K562 (cell line): ENCODE data around the gene SLC25A51. TPM values are rescaled to one million over a fixed set of nuclear protein-coding genes. Genes with fewer than 3 reads are reported as not detected.

Experiments
- ATAC-seq: fragments of 200-7000 bp; cut with Tn5 transposase; 3 replicates; pipeline ENCODE4 v1.9.1; 2020; ENCODE audit warnings: moderate library complexity
- BruUV-seq: library from RNA; stranded (reverse); fragments of 400-500 nt; replicated peaks from 2 replicates; lab custom pipeline; 2021; lab: Mats Ljungman, UMichigan
- CTCF ChIA-PET: fragments of 300-600 bp; formaldehyde crosslinking; extraction: SDS; loops from one replicate; lab custom pipeline; 2021; ENCODE audit warnings: low intra/inter-chr PET ratio; lab: Yijun Ruan, JAX
- POLR2A ChIA-PET: fragments of 300-600, 350-650 bp; sonication (Branson Sonifier 250); formaldehyde crosslinking; extraction: SDS; loops from one replicate; lab custom pipeline; 2021; ENCODE audit warnings: antibody characterized with exemption, inconsistent platforms; lab: Yijun Ruan, JAX
- DNase-seq, 4 experiments: peaks; one replicate each; pipeline versions ENCODE4 v3.0.0 to v3.0.0-alpha.2; 2011 to 2018; ENCODE audit warnings: low spot score in 3 of 4, mixed read lengths in 3 of 4; ENCODE audit errors: extremely low read depth in 1 of 4
- FAIRE-seq: peaks from 2 replicates; lab custom pipeline; 2011; peaks lifted over from hg19 to GRCh38; lab: Jason Lieb, UNC
- H2AFZ ChIP-seq: 2 replicates; pipeline ENCODE4 v1.6.0; 2011; ENCODE audit warnings: low read depth, low read length, control low read depth, inconsistent platforms
- H3K27ac ChIP-seq: fragments of 200-600 bp; 3 replicates; pipeline ENCODE4 v1.8.0; 2011; ENCODE audit warnings: low read depth, mild to moderate bottlenecking, control low read depth, inconsistent platforms, low read length, moderate library complexity, mixed read lengths; ENCODE audit errors: extremely low read depth
- H3K27me3 ChIP-seq, 2 experiments: fragments of 300-600 bp in 1 of 2; 2 replicates in 1 of 2; 3 replicates in 1 of 2; pipeline versions ENCODE4 v1.6.0 to v1.8.0; 2011; ENCODE audit warnings: inconsistent platforms in 2 of 2, low read length in 2 of 2, mild to moderate bottlenecking in 1 of 2, mixed read lengths in 1 of 2, moderate library complexity in 1 of 2; ENCODE audit not compliant: control insufficient read depth in 2 of 2, insufficient read depth in 2 of 2
- H3K36me3 ChIP-seq: fragments of 300-600 bp; 3 replicates; pipeline ENCODE4 v1.8.0; 2011; ENCODE audit warnings: mild to moderate bottlenecking, low read length, inconsistent platforms; ENCODE audit not compliant: control insufficient read depth, insufficient read depth
- H3K4me1 ChIP-seq, 2 experiments: fragments of 200-600 bp in 1 of 2; replicated peaks in 1 of 2; 2 replicates in 1 of 2; 3 replicates in 1 of 2; pipeline versions ENCODE4 v1.5.1 to v1.8.0; 2011; ENCODE audit warnings: inconsistent platforms in 2 of 2, low read length in 2 of 2, mild to moderate bottlenecking in 1 of 2, mixed read lengths in 1 of 2, moderate library complexity in 1 of 2; ENCODE audit not compliant: control insufficient read depth in 2 of 2, insufficient read depth in 2 of 2
- H3K4me2 ChIP-seq: 2 replicates; pipeline ENCODE4 v1.6.1; 2011; ENCODE audit warnings: low read length, control low read depth, inconsistent platforms, mixed read lengths; ENCODE audit not compliant: insufficient read depth
- H3K4me3 ChIP-seq: fragments of 200-600 bp; sonication (generic), shearing (Covaris generic); 2 replicates; pipeline ENCODE4 v1.5.1; 2016; ENCODE audit warnings: control low read depth, inconsistent platforms
- H3K79me2 ChIP-seq: fragments of 200-600 bp; 3 replicates; pipeline ENCODE4 v1.8.0; 2011; ENCODE audit warnings: low read length, inconsistent platforms; ENCODE audit not compliant: control insufficient read depth, insufficient read depth
- H3K9ac ChIP-seq, 2 experiments: 2 replicates each; pipeline versions ENCODE4 v1.6.0 to v1.6.1; 2011; ENCODE audit warnings: low read depth in 2 of 2, low read length in 2 of 2, control low read depth in 1 of 2, inconsistent platforms in 1 of 2, mild to moderate bottlenecking in 1 of 2, mixed read lengths in 1 of 2; ENCODE audit not compliant: insufficient read depth in 1 of 2
- H3K9me1 ChIP-seq: one replicate; pipeline ENCODE4 v1.6.0; 2011; ENCODE audit warnings: inconsistent platforms, mild to moderate bottlenecking, low read length, moderate library complexity; ENCODE audit not compliant: control insufficient read depth, insufficient read depth
- H3K9me3 ChIP-seq: replicated peaks from 2 replicates; pipeline ENCODE4 v1.5.1; 2011; ENCODE audit warnings: low read depth, low read length, inconsistent platforms; ENCODE audit not compliant: control insufficient read depth, insufficient read depth
- H4K20me1 ChIP-seq: replicated peaks from 2 replicates; pipeline ENCODE4 v1.6.1; 2011; ENCODE audit warnings: low read length, inconsistent platforms, mixed read lengths; ENCODE audit not compliant: control insufficient read depth, insufficient read depth
- ATF3 ChIP-seq, 2 experiments: fragments of 450-650 bp in 1 of 2; sonication (generic) in 1 of 2; formaldehyde crosslinking in 1 of 2; IDR thresholded peaks in 1 of 2; conservative IDR thresholded peaks in 1 of 2; 2 replicates each; pipeline versions ENCODE4 v1.6.1 to v1.8.1; 2016 to 2023; ENCODE audit warnings: mild to moderate bottlenecking in 2 of 2, moderate library complexity in 2 of 2, inconsistent platforms in 1 of 2, missing genetic modification reagents in 1 of 2
- MLLT1 ChIP-seq, 2 experiments: fragments of 450-650 bp; IDR thresholded peaks; 2 replicates each; pipeline ENCODE4 v1.6.1; 2016
- MXI1 ChIP-seq: IDR thresholded peaks from 2 replicates; pipeline ENCODE4 v1.6.1; 2011; ENCODE audit warnings: low read depth, mild to moderate bottlenecking, improper control_type of control experiment, low read length
- NFIC ChIP-seq: fragments of 450-650 bp; IDR thresholded peaks from 2 replicates; pipeline ENCODE4 v1.6.1; 2017; ENCODE audit warnings: mild to moderate bottlenecking, inconsistent platforms
- NFIX ChIP-seq: fragments of 250-450 bp; sonication (Bioruptor Pico); IDR thresholded peaks from 2 replicates; pipeline ENCODE4 v1.4.0; 2020; ENCODE audit warnings: low read depth, mild to moderate bottlenecking, moderate library complexity
- RBM17 ChIP-seq: fragments of 200-400 bp; formaldehyde crosslinking; IDR thresholded peaks from 2 replicates; pipeline ENCODE4 v1.6.1; 2017; ENCODE audit warnings: low read depth, mild to moderate bottlenecking, low read length, borderline replicate concordance
- ZBTB11 ChIP-seq, 3 experiments: fragments of 200-800 bp in 1 of 3; fragments of 250-450 bp in 1 of 3; fragments of 450-650 bp in 1 of 3; sonication (Bioruptor Pico) in 1 of 3; sonication (Bioruptor generic) in 1 of 3; formaldehyde crosslinking in 1 of 3; IDR thresholded peaks; 2 replicates each; pipeline versions ENCODE4 v1.6.1 to v1.8.0; 2016 to 2022; ENCODE audit warnings: mild to moderate bottlenecking in 2 of 3, missing genetic modification characterization in 2 of 3, missing compliant biosample characterization in 1 of 3, moderate library complexity in 1 of 3
- WGBS: fragments of 100-300 bp; shearing (Covaris generic); methylation state at CpG from one replicate; pipeline ENCODE4 v1.1.6; 2016; ENCODE audit warnings: low coverage, mixed read lengths; ENCODE audit not compliant: insufficient coverage; ENCODE audit errors: missing lambda C conversion rate; 5-methylcytosine and 5-hydroxymethylcytosine counted together
- in situ Hi-C: fragments of 300-500 bp; cut with MboI; formaldehyde crosslinking; loops from 4 replicates; pipeline ENCODE4 v1.15.0; 2018; ENCODE audit warnings: inconsistent platforms, mixed read lengths
- intact Hi-C: fragments of 100-400 bp; cut with micrococcal nuclease; formaldehyde crosslinking; loops from 2 replicates; pipeline ENCODE4 v1.14.2; 2022
- polyA plus RNA-seq, 8 experiments: library from polyadenylated mRNA; depleted of rRNA in 4 of 8; stranded (reverse) in 5 of 8; unstranded in 3 of 8; fragments of >200 nt; fragmentation: Nextera tagmentation in 2 of 8; fragmentation: Illumina TruSeq in 1 of 8; extraction: Ambion mirVana in 2 of 8; extraction: Trizol in 1 of 8; gene quantifications; 2 replicates each; pipeline versions ENCODE4 v1.2.1 to v1.2.3, GENCODE V29; 2011 to 2014; ENCODE audit warnings: inconsistent platforms in 1 of 8, missing spikeins in 1 of 8
- total RNA-seq, 7 experiments: library from RNA; depleted of rRNA in 6 of 7; stranded (reverse); fragments of >200 nt in 6 of 7; fragmentation: Illumina TruSeq in 2 of 7; extraction: Trizol in 2 of 7; gene quantifications; 2 replicates each; pipeline versions ENCODE4 v1.2.1 to v1.2.3, GENCODE V29; 2011 to 2021; ENCODE audit warnings: low replicate concordance in 1 of 7

SLC25A51 gene
- total and polyA plus RNA-seq, 9 of the 15 experiments (the other 6 are each of a cell fraction or from before 2014, with no cell fraction given) = 9.1 to 40.7 (median 24.5) TPM

GRCh38 chr9:37917313-37917731, 13.4 kb upstream of the SLC25A51 start:
- no peak for DNase-seq
- Histone ChIP-seq H3K9me1 (no peaks in the 10 kb centered on the region), H3K4me3 (no peak overlapping the region), H3K9ac (no peak overlapping the region), H3K79me2 (no peaks in the 10 kb centered on the region), H3K36me3 (peaks cover 11% of the 10 kb centered on the region; the same call in 1 of the 3 replicates), H3K9me3 (no peaks in the 10 kb centered on the region), H3K4me1 (peaks cover 0 to 18% of the 10 kb centered on the region in 2 experiments; a peak in 3 of 5 replicates), H3K4me2 (no peak overlapping the region), H2AFZ (no peak overlapping the region), H3K27me3 (no peaks in the 10 kb centered on the region), H4K20me1 (no peaks in the 10 kb centered on the region), H3K27ac (no peak overlapping the region)
- CTCF ChIA-PET = no interaction called here
- no TSS peak for BruUV-seq
- ATAC-seq = no peak
- TF ChIP-seq NFIC (peak; percentile 93), ZBTB11 (CRISPR knock-in tag; IDR thresholded peaks at IDR 0.05) (no peak), MLLT1 (IDR thresholded peaks at IDR 0.05) (no peak), NFIX (CRISPR knock-in tag) (peak; percentile 57; the same call in 1 of the 2 replicates), MXI1 (no peak), RBM17 (no peak), ATF3 (IDR thresholded peaks at IDR 0.05) (no peak), ATF3 (CRISPR knock-in tag; conservative IDR thresholded peaks at IDR 0.05) (no peak)
- in situ Hi-C loops = no loop called here
- intact Hi-C loops = no loop called here
- POLR2A ChIA-PET = interaction anchor here (0.7 kb wide), 1 partner anchor 81 kb away, joined by 3 read pairs; no protein-coding TSS in a partner anchor
- WGBS = 78% methylated on average over 8 of the region's 8 CpGs
- FAIRE-seq = no peak
